Gastroesophageal sphincter (tissue), 2 donors: ENCODE data around the gene PIP4K2A.

Source experiments
- EP300 ChIP-seq: sonication (generic); formaldehyde crosslinking; IDR thresholded peaks from one replicate; pipeline ENCODE4 v1.6.1; 2017; ENCODE audit warnings: antibody characterized with exemption, mild to moderate bottlenecking
- POLR2AphosphoS5 ChIP-seq: sonication (generic); formaldehyde crosslinking; IDR thresholded peaks from one replicate; pipeline ENCODE4 v1.6.1; 2017; ENCODE audit warnings: antibody characterized with exemption

DNA sequence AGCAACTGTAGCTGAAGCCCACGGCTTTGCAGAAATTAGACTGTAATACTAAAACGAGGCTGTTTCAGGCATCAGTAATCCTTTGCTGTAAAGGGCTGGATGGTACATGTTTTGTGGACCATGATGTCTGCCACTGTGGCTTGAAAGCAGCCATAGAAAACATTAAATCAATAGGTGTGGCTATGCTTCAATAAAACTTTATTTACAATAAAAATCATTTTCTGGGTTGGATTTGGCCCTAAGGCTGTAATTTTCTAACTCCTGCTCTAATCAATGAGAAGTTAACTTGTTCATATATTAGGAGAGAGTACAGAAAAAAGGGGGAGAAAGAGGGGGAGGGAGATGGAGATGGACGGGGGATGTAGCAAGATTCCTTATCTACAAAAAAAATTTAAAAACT, 183.4 kb downstream of the PIP4K2A start:
- TF ChIP-seq POLR2AphosphoS5 (no peak), EP300 (no peak)
